HG03565 (cell line): ENCODE results near the gene AGMAT.
A peak's percentile ranks its signal among the peaks of the same experiment; 100 is the strongest.

Experiments used
- ATAC-seq: cut with Tn5 transposase; IDR thresholded peaks from one replicate; pipeline ENCODE4 v1.9.1; 2021; ENCODE audit warnings: mild to moderate bottlenecking, moderate library complexity; ENCODE audit not compliant: unreplicated experiment

Gene AGMAT

DNA sequence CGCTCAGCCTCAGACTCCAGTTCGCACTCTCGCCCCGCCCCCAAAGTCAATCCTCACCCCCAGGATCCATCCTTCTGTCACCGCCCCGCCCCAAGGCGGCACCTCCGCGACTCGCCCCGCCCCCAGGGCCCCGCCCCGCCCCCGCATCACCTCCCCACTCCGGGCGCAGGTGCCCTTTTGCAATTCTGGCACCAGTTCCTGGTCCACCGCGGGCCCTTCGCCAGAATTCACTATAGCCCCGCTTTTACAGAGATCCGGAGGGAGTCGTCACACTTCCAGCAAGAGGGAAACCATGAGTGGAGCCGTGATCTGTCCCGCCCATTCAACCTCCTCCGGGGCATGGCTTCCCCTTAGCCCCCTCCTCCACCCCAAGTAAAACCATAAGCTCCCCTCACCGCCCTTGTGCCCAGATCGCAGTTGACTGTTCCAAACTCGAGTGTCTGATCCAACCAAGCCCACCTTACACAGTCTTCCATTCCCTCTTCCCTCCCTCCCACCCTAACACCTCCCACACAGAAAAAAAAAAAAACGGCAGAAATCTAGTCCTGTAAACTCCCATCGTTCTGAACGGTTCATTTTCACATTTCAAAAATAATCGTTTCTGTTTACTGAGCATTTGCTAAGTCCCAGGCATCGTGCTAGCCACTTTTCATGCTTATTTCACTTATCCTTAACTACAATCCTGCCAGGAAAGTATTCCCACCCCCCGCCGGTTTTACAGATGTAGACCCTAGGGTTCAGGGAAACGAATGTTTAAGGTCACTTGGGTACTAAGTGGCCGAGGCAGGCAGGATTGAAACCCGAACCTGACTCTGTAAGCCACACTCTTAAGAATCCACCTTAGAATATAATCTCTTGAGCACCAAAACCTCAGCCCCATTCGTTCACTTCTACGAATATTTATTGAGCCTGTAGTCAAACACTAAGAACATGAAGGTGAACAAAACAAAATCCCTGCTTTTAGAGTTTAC is 59.5 kb downstream of the AGMAT start:
- no peak for ATAC-seq

DNA sequence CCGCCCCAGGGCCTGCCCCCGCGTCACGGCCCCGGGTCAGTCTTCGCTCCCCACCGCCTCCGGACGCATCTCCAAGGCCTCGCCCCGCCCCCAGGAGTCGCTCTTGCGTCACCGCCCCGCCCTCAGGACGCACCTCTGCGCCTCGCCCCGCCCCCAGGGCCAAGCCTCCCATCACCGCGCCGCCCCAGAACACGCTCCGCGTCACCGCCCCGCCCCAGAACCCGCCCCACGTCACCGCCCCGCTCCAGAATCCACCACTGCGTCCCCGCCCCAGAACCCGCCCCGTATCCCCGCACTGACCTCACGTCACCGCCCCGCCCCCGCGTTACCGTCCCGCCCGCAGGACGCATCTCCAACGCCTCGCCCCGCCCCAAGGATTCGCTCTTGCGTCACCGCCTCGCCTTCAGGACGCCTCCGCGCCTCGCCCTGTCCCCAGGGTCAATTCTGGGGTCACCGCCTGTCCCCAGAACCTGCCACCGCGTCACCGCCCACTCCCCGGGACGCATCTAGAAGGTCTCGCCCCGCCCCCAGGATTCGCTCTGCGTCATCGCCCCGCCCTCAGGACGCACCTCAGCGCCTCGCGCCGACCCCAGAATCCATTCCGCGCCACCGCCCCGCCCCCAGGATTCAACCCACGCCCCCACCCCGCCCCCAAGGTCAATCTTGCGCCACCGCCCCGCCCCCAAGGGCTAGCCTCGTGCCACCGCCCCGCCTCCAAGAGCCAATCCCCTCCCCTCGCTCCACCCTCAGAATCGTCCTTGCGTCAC is 60.4 kb downstream of the AGMAT start:
- ATAC-seq: peak; percentile 32

DNA sequence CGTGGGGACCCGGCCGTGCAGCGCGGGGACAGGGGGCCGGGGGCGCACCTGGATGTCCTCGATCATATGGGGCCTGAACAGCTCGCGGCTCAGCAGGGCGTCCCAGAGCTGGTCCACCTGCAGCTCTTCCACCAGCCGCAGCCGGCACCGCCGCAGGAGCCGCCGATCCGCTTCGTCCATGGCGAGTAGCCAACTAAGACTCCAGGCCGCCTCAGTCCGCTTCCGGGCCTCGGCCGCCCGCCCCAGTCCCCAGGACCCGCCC is 60.9 kb downstream of the AGMAT start, which contains the start of gene CASP9:
Gene CASP9 (minus strand): TSS at position 195 of the 262 bp plus-strand sequence. CDS start 15 bp downstream, at position 180.
- no peak for ATAC-seq

- ATAC-seq: no peak
Measured at GRCh38 chr1:15523104-15524020, 61.5 kb downstream of the AGMAT start.

DNA sequence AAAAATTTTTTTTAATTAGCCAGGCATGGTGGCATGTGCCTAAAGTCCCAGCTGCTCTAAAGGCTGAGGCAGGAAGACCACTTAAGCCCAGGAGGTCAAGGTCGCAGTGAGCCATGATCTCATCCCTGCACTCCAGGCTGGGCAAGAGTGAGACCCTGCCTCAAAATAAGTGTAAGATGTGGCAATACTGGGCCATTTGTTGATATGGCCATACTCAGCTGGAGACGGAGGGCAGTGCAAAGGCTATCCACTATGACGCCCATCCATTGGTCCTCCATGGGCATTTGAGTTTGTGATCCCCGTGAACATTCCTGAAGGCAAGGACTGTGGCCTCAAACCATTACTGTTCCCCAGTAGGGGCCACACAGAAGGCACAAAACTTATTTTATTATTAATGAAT is 62.3 kb downstream of the AGMAT start:
- ATAC-seq: no peak
